SU-DHL-6 (cell line): ENCODE results near the gene ATL1.

Source experiments
- CTCF ChIP-seq: fragments of 200-600 bp; sonication (generic); IDR thresholded peaks from one replicate; pipeline ENCODE4 v1.5.1; 2017; ENCODE audit warnings: antibody characterized with exemption, mild to moderate bottlenecking, low read length, moderate library complexity; ENCODE audit not compliant: insufficient read depth, poor library complexity, severe bottlenecking
- EZH2phosphoT487 ChIP-seq: fragments of 200-600 bp; sonication (generic), shearing (Covaris generic); conservative IDR thresholded peaks from 2 replicates; pipeline ENCODE4 v1.6.1; 2018; ENCODE audit warnings: mild to moderate bottlenecking, antibody characterized with exemption, low read length, moderate library complexity, mixed read lengths

GRCh38 chr14:50622978-50623377, 63.0 kb downstream of the ATL1 start:
- TF ChIP-seq CTCF, result no peak
- no peak for TF ChIP-seq EZH2phosphoT487
